Right atrium auricular region (tissue), 2 donors: ENCODE data around the gene PLA2G4F. TPM values are rescaled to one million over a fixed set of nuclear protein-coding genes. Genes with fewer than 3 reads are reported as not detected.

ENCODE experiments used
- DNase-seq: peaks from one replicate; pipeline ENCODE4 v3.0.0-alpha.2; 2019; ENCODE audit warnings: low spot score
- H3K27ac ChIP-seq, 2 donors: fragments of 200-600 bp; sonication (generic); 1 replicate in 1 of 2; 2 replicates in 1 of 2; pipeline ENCODE4 v1.5.1; 2016 to 2019
- H3K27me3 ChIP-seq, 2 donors: fragments of 200-600 bp; sonication (generic); one replicate each; pipeline versions ENCODE4 v1.5.1 to v1.6.0; 2017 to 2019
- H3K36me3 ChIP-seq: fragments of 200-600 bp; sonication (generic); one replicate; pipeline ENCODE4 v1.5.1; 2016
- H3K4me1 ChIP-seq, 2 donors: fragments of 200-600 bp; sonication (generic); one replicate each; pipeline versions ENCODE4 v1.5.1 to v1.6.0; 2017 to 2019
- H3K4me3 ChIP-seq, 2 donors: fragments of 200-600 bp; sonication (generic); 1 replicate in 1 of 2; 2 replicates in 1 of 2; pipeline ENCODE4 v1.5.1; 2017 to 2019; ENCODE audit warnings: mild to moderate bottlenecking in 1 of 2, moderate library complexity in 1 of 2
- H3K9me3 ChIP-seq, 2 donors: fragments of 200-600 bp; sonication (generic); one replicate each; pipeline ENCODE4 v1.5.1; 2019
- CTCF ChIP-seq, 2 donors: fragments of 200-600 bp; sonication (generic); IDR thresholded peaks; one replicate each; pipeline ENCODE4 v1.5.1; 2019; ENCODE audit warnings: antibody characterized with exemption in 2 of 2
- total RNA-seq, 2 donors: library from RNA; depleted of rRNA; stranded (reverse); fragments of >200 nt; gene quantifications; one replicate each; pipeline ENCODE4 v1.1.0, GENCODE V29; 2016

PLA2G4F gene
- total RNA-seq, 2 donors from 2014 or later = 0.35 to 3.0 TPM

- no peak for DNase-seq
- Histone ChIP-seq H3K27ac (peak overlapping the region in 1 of 2 donors; percentile 74), H3K4me1 (peaks cover 0 to 38% of the 10 kb centered on the region in 2 donors), H3K9me3 (no peaks in the 10 kb centered on the region), H3K36me3 (no peaks in the 10 kb centered on the region), H3K4me3 (no peak overlapping the region), H3K27me3 (no peaks in the 10 kb centered on the region)
- no peak for TF ChIP-seq CTCF (IDR thresholded peaks at IDR 0.05)
Observed at GRCh38 chr15:42153874-42154211, 2.6 kb downstream of the PLA2G4F start.

- no peaks in the 10 kb centered on the region for H3K27me3 ChIP-seq
- H3K27ac ChIP-seq = peak overlapping the region; percentile 74 to 86
- H3K9me3 ChIP-seq = no peaks in the 10 kb centered on the region
- no peaks in the 10 kb centered on the region for H3K36me3 ChIP-seq
- DNase-seq = no peak
- H3K4me3 ChIP-seq = no peak overlapping the region
- H3K4me1 ChIP-seq = peaks cover 0 to 37% of the 10 kb centered on the region in 2 donors
- no peak for TF ChIP-seq CTCF (IDR thresholded peaks at IDR 0.05)
Observed at GRCh38 chr15:42152921-42153698, 3.3 kb downstream of the PLA2G4F start.

DNA sequence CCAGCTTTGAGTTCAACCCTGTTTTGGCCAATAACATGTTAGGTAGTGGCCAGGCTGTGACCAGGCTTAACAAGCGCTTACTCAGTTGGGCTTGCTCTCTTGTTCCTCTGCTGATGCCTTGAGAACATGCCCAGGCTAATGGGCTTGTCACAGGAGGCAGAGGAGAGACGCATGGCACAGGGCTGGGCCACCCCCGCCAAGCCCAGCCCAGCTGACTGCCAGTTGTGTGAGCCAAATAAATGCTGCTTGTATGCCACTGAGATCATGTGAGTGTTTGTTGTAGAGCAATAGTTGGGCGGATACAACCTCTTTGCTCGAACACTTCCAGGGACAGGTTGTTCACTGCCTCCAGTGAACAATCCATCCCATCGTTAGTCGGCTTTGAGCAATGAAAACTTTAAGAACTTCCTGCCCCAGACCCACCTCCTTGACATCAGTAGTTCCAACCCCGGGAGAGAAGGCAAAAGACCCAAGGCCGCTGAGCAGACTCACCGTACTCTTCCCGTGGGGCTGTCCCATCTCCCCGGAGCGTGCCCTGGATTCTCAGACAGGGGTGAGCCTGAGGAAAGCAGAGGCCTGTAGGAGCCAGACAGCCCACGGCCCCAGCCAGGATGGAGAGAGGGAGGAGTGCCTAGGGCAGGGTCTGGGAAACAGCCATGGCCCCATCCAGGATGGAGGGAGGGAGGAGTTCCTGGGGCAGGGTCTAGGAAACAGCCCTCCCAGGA lies 4.1 kb downstream of the PLA2G4F start:
- Histone ChIP-seq H3K36me3 (no peaks in the 10 kb centered on the region), H3K27me3 (no peaks in the 10 kb centered on the region), H3K4me1 (peaks cover 0 to 35% of the 10 kb centered on the region in 2 donors), H3K9me3 (no peaks in the 10 kb centered on the region), H3K27ac (peak overlapping the region; percentile 76 to 86), H3K4me3 (no peak overlapping the region)
- no peak for DNase-seq
- no peak for TF ChIP-seq CTCF (IDR thresholded peaks at IDR 0.05)

GRCh38 chr15:42151736-42152135 lies 4.7 kb downstream of the PLA2G4F start:
- Histone ChIP-seq H3K4me1 (peaks cover 0 to 33% of the 10 kb centered on the region in 2 donors), H3K36me3 (no peaks in the 10 kb centered on the region), H3K27ac (peak overlapping the region; percentile 76 to 86), H3K4me3 (no peak overlapping the region), H3K27me3 (no peaks in the 10 kb centered on the region), H3K9me3 (no peaks in the 10 kb centered on the region)
- no peak for DNase-seq
- no peak for TF ChIP-seq CTCF (IDR thresholded peaks at IDR 0.05)

- H3K27me3 ChIP-seq = no peaks in the 10 kb centered on the region
- DNase-seq = no peak
- TF ChIP-seq CTCF (IDR thresholded peaks at IDR 0.05) = no peak
- H3K36me3 ChIP-seq = no peaks in the 10 kb centered on the region
- peak overlapping the region; percentile 76 to 86 for H3K27ac ChIP-seq
- no peak overlapping the region for H3K4me3 ChIP-seq
- peaks cover 0 to 27% of the 10 kb centered on the region in 2 donors for H3K4me1 ChIP-seq
- H3K9me3 ChIP-seq = no peaks in the 10 kb centered on the region
Observed at GRCh38 chr15:42151141-42151561, 5.3 kb downstream of the PLA2G4F start.
